SW 1271 (cell line): ENCODE data around the gene DARS1.
A peak's percentile ranks its signal among the peaks of the same experiment; 100 is the strongest.

Source experiments
- DNase-seq, 2 experiments: peaks; one replicate each; lab custom pipeline; 2025; lab: John Stamatoyannopoulos, UW

Gene DARS1

GRCh38 chr2:136015699-136016098 lies 30.3 kb upstream of the DARS1 start:
- no peak for DNase-seq

- DNase-seq: no peak
These were observed 29.0 kb upstream of the DARS1 start for GRCh38 chr2:136014411-136014810.

DNA sequence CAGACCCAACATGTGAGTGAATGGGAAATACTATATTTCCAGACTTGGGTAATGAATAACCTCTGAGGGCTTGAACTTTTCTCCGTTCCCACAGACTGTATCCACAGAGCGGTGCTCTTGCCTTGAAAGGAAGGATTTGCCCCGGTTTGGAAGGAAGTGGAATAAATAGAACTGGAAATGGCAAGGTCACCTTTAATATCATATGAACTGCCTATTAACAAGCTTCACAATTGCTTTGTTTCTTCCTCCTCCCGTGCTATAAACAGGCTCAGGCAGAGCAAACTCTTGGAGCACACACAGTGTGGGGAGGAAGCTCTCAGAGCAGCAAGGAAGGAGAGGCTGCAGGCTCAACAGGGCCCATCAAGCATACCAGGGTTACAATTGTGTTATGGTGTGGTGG lies 28.5 kb upstream of the DARS1 start:
- no peak for DNase-seq

- no peak for DNase-seq
These were observed 27.8 kb upstream of the DARS1 start for GRCh38 chr2:136013136-136013685.

- DNase-seq: no peak
These were observed 26.9 kb upstream of the DARS1 start for GRCh38 chr2:136012315-136012714.

GRCh38 chr2:136010126-136010525 lies 24.7 kb upstream of the DARS1 start:
- DNase-seq: no peak

DNA sequence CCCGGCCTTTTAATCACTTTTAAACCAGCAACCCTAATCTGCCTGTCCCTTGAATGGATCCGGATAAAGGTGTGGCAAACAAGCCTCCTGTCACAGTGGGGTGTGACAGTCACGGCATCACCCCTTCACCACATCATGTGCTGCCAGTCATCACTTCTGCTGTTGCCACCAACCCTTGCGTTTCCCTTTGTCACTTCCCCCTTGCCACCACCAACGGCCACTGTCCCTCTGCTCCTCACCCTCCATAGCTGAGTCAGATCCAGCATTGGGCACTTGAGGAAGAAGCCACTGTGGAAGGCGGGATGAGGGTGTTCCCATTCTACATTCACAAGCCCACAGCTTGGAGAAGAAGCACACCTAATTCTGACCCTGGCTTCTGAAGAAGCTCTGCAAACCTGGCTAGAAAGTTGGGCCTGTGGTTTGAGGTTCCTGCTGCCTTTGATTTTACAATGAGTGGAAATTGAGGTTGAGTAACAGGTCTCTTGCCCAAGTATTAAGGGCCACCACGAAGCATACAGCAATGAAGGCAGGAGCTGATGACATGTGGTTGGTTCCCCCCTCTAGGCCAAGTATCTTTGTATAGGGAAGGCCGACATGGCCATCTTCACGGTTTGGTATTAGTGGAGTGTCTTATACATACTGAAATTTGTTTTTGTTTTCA lies 22.9 kb upstream of the DARS1 start:
- DNase-seq: no peak

DNA sequence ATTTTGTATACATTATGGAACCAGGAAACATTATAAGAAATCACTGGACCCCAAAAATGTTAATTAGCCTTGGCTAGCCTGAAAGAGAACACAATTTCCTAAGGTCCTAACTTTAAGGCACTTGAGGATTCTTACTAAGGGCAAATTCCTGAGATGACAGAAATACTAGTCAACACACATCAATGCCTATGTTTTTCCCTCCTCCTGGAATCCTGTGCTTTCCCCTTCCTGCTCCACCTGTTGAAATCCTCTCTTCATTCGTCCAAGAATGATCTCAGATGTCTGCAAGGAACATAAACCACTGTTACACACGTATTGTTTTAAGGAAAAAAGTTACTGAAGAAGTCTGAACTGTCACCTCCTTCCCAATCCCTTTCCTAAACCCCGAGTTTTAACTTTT lies 21.2 kb upstream of the DARS1 start:
- peak; percentile 6 to 49 for DNase-seq

GRCh38 chr2:136005462-136006196 lies 20.2 kb upstream of the DARS1 start:
- no peak for DNase-seq

DNA sequence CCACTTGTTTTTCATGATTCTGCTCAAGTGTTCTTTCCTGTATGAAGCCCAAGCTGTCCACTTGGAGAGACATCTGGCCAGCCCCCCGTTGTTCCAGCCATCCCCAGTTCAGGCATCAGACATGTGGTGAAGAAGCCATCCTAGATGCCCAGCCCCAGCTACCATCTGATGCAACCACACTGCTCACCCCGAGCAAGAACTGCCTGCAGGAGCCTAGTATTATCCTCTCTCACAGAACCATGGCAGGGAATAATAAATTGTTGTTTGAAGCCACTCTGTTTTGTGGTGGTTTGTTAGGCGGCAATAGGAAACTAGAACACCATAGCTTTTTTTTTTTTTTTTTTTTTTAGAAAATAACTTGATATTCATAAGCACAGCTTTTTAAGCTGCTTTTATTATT lies 19.5 kb upstream of the DARS1 start:
- DNase-seq: no peak

DNA sequence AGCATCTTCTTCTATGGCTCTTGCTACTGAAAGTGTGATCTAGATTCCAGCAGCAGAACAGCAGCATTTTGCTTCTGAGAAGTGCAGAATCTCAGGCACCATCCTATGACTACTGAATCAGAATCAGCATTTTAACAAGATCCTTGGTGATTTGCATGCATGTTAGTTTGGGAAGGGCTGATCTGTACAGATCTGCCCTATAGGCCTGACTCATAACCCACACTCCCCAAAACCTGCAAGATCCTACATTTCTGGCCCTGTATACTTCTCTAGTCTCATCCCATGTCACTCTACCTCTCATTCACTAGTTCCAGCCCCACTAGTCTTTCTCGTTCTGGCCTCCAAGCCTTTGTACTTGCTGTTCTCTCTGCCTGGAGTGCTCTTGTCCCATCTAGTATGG lies 15.7 kb upstream of the DARS1 start:
- DNase-seq: no peak

GRCh38 chr2:136000502-136000901 lies 15.1 kb upstream of the DARS1 start:
- no peak for DNase-seq

DNA sequence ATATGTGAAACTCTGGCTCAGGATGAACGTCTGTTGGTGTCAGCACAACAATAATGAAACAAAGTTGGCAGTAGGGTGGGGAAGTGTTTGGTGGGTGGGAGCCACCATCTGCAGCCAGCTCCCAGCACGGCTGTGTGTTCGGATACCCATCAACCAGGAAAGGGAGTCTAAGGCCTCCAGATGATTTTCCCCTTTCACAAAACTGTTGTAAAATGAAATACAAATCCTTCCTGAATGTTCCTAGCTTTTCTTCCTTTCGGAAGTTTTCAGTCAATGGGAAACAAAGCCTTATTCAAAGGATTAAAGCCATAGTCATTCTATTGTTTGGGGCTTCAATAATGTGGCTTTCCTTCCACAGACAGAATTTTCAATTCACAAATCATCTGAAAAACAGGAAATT lies 14.5 kb upstream of the DARS1 start:
- no peak for DNase-seq

GRCh38 chr2:135998879-135999278 lies 13.5 kb upstream of the DARS1 start:
- DNase-seq: no peak

DNA sequence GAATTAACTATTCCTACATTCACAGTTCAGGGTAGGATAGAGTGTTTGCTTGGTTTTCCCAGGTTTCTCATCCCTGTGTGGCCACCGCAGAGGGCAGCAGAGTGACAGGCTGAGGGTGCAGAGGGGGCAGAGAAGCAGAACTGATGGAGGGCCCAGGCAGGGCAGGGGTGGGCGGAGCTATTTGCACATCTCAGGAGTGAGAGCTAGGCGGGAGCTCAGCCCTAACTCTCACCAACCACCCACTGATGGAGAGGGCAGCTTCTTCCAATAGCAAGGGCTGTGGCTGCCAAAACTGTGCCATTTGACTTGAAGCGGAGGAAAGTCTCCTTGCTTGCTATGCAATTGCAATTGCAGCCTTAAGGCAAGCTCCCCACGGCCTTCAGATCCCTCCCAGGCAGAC lies 12.0 kb upstream of the DARS1 start:
- DNase-seq: no peak

DNA sequence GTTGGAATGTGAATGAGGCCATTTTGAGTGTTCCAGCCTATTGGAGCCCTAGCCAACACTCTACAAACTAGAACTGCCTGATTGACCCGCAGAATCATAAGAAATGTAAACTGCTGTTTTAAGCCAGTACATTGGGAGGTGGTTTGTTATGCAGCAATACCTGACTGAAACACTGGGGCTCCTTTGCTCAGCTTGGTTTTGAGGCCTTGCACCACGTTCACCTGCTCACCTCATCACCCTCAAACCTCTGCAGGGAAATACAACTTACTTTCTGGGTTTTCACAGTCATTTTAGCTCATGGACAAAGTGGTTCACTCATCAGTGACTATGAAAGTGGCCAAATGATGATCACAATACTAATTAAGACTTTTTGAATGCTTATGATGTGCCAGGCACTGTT lies 10.9 kb upstream of the DARS1 start:
- no peak for DNase-seq

DNA sequence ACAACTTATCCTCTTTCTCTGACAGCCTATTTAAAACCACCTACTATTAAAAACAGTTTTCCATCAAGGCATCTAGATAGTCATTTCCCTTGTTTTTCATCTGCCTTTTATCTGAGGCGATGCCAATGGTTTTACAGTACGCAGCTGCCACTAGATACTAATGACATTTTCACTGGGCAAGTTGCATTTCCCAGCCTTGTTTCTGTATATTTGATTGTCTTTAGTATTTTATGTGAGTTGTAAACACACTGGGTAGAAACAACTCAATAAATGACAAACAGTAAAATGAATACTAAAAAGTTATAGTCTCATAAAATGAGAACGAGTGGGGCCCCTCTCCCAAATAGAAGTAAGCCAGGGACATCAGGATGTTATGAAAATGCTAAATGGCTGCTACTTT lies 8.9 kb upstream of the DARS1 start:
- no peak for DNase-seq

DNA sequence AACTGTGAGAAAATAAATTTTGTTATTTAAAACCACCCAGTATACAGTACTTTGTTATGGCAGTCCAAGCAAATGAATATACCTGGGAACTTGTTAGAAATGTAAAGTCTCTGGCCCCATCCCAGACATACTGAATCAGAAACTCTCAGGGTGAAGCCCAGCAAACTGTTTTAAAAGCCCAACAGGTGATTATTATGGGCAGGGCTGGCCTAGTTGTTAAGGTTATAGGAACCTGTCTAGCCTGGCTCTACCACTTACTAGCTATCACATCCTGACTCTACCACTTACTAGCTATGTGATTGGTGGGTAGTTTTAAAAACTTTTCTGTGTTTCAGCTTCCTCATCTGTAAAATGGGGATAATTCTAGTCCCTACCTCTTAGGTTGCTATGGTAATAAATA lies 8.0 kb upstream of the DARS1 start:
- no peak for DNase-seq

- DNase-seq: no peak
These were observed 6.4 kb upstream of the DARS1 start for GRCh38 chr2:135991861-135992260.

DNA sequence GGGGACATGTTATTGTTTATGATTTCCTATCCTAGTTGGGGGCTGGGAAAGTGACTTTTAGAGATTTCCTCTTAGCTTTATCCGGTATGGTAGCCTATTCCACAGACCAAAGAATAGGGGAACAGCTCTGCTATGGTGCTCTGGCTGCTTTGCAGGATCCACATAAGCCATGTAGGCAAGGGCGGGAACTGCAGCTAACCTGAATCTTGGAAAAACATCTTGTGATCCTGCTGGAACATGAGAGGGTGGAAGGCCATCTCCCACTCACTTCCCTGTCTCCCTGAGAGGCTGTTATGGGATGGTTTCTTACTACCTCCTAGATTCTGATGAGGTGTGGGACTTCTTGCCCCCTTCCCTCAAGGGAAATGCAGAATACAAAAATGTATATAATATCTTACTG lies 2.0 kb upstream of the DARS1 start:
- no peak for DNase-seq

GRCh38 chr2:135986507-135986906 lies 1.1 kb upstream of the DARS1 start:
- no peak for DNase-seq

DNA sequence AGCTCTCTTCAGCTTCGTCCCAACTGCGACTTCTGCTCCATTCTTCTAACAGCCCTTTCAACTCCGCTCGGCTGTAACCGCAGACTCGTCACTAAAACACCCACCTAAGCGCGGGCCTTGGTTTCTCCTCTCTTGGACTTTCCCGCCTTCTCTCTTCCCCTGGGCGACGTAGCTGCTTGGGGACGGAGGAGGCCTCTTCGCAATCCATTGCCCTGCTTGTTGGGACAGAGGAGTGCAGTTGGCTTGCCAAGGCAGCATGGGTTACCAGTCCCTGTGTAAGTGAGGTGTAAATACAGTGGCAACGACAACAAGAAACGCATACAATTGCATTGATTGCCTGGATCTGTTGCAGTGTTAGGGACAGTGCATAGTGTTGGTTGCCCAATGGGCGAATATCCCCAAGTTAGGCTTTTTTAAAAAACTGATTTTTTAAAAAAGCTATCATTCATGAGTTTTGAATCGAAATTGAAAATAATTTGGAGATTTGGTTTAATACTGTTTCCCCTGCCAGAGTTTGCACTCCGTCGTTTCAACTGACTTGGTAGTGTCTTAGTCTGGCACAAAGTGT lies 484 bp upstream of the DARS1 start:
- no peak for DNase-seq
